Measurements from ENCODE around the gene RAB5B.

Gene RAB5B

DNA sequence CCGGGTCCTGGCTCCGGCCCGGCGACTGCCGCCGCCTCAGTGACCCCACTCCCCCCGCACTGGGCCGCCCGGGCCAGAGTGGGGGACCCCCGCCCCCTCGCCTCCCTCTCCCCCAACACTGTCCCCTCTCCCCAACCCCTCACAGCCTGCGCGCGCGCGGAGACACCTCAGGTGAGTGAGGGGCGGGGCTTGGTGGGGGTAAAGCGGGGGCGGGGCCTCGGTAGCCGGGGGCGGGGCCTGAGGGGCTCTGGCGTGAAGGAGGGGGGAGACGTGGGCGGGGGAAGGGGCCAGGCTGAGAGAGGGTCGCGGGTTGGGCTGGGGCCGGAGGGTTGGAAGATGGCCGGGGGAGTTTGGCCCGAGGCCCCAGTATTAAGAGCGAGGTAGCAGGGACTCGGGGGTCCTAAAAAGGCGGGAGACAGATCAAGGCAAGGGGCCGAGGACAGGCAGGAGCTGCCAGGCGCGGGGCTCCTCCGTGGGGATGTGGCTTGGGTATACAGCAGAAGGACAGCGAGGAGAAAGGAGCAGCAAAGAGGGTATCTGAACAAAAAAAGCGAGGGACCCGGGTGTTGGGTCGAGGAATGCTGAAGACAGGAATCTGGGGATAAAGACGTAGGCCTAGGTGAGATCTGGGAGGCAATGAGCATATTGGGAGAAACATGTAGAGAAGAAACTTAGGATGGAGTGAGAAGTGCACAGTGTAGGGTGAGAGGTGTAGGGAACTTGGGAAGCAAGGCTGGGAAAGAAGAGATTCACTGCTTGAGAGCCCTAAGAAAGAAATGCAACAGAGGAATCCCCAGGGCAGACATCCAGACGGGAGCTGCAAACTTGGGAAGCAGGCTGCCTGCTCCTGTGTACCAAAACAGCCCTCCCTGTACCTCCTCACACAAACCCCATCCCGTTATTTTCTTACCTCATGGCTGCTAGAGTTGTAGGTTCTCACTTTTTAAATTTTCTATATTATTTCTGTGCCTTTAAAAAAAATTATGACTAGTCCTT, 34.0 kb downstream of the RAB5B start (continued):
- TF ChIP-seq, protein P1, sequence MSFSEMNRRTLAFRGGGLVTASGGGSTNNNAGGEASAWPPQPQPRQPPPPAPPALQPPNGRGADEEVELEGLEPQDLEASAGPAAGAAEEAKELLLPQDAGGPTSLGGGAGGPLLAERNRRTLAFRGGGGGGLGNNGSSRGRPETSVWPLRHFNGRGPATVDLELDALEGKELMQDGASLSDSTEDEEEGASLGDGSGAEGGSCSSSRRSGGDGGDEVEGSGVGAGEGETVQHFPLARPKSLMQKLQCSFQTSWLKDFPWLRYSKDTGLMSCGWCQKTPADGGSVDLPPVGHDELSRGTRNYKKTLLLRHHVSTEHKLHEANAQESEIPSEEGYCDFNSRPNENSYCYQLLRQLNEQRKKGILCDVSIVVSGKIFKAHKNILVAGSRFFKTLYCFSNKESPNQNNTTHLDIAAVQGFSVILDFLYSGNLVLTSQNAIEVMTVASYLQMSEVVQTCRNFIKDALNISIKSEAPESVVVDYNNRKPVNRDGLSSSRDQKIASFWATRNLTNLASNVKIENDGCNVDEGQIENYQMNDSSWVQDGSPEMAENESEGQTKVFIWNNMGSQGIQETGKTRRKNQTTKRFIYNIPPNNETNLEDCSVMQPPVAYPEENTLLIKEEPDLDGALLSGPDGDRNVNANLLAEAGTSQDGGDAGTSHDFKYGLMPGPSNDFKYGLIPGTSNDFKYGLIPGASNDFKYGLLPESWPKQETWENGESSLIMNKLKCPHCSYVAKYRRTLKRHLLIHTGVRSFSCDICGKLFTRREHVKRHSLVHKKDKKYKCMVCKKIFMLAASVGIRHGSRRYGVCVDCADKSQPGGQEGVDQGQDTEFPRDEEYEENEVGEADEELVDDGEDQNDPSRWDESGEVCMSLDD (tag by site-specific recombination; IDR thresholded peaks at IDR 0.05) = 0 out of 2 replicates have a peak, but pooled peaks have one; percentile 26
- TF ChIP-seq, protein P2, sequence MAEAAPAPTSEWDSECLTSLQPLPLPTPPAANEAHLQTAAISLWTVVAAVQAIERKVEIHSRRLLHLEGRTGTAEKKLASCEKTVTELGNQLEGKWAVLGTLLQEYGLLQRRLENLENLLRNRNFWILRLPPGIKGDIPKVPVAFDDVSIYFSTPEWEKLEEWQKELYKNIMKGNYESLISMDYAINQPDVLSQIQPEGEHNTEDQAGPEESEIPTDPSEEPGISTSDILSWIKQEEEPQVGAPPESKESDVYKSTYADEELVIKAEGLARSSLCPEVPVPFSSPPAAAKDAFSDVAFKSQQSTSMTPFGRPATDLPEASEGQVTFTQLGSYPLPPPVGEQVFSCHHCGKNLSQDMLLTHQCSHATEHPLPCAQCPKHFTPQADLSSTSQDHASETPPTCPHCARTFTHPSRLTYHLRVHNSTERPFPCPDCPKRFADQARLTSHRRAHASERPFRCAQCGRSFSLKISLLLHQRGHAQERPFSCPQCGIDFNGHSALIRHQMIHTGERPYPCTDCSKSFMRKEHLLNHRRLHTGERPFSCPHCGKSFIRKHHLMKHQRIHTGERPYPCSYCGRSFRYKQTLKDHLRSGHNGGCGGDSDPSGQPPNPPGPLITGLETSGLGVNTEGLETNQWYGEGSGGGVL (tag by site-specific recombination; IDR thresholded peaks at IDR 0.05) = peak; percentile 98; the same call in 1 of the 2 replicates
- no peak for TF ChIP-seq OSR2 (tag by site-specific recombination; IDR thresholded peaks at IDR 0.05)

DNA sequence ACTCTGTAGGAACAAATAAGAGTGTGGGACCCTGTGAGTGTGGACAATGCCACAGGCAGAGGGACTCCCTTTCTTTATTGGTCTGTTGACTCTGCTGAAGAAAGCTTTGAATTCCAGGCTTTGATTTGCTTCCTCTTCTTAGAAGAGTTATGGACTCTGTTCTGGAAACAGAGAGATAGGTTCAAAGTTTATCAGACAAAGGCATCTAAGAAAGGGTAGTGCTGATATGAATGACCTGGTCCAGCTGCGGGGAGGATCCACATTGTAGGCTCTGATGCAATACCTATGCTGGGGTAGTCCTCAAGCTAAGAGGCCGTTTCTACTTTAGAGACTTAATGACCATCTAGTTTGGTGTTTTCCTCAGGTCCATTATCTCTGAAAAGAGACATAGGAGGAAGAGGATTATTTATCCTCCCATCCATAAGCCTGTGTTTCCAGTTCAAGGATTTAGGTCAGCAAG, 36.3 kb downstream of the RAB5B start:
- CTCF ChIA-PET = interaction anchor here (0.6 to 2.0 kb wide), 3 partner anchors 14 to 19 kb away, joined by 4 to 13 read pairs (median 7); partner anchors contain the start of gene SUOX
- TF ChIP-seq OVOL3 (tag by site-specific recombination; IDR thresholded peaks at IDR 0.05) (no peak), ZNF175 (tag by site-specific recombination; IDR thresholded peaks at IDR 0.05) (no peak), ZNF121 (tag by site-specific recombination; IDR thresholded peaks at IDR 0.05) (no peak), ZNF623 (tag by site-specific recombination; IDR thresholded peaks at IDR 0.05) (no peak), ZNF302 (tag by site-specific recombination; IDR thresholded peaks at IDR 0.05; ENCODE audit: low read depth) (no peak), ZNF707 (tag by site-specific recombination; IDR thresholded peaks at IDR 0.05) (no peak)
- H3K4me1 ChIP-seq (ENCODE audit: control insufficient read depth, insufficient read depth, low read length) = no peaks in the 10 kb centered on the region; the same call in 1 of the 2 replicates
- H3K9me3 ChIP-seq (ENCODE audit: control insufficient read depth, insufficient read depth, low read depth, low read length) = no peaks in the 10 kb centered on the region
- peaks cover 0 to under 1% of the 10 kb centered on the region in 2 experiments; a peak in 2 of 3 replicates for H3K36me3 ChIP-seq (ENCODE audit: control insufficient read depth in 2 of 2, insufficient read depth in 1 of 2, low read length in 2 of 2)
- no peak overlapping the region for H3K4me3 ChIP-seq (ENCODE audit: low read depth, low read length)
- no peak overlapping the region for H3K27ac ChIP-seq (ENCODE audit: extremely low read depth, low read depth, low read length)
- POLR2A ChIA-PET = interaction anchor here (1.6 kb wide), 1 partner anchor 13 kb away, joined by 6 read pairs; the partner anchor contains the start of gene SUOX

DNA sequence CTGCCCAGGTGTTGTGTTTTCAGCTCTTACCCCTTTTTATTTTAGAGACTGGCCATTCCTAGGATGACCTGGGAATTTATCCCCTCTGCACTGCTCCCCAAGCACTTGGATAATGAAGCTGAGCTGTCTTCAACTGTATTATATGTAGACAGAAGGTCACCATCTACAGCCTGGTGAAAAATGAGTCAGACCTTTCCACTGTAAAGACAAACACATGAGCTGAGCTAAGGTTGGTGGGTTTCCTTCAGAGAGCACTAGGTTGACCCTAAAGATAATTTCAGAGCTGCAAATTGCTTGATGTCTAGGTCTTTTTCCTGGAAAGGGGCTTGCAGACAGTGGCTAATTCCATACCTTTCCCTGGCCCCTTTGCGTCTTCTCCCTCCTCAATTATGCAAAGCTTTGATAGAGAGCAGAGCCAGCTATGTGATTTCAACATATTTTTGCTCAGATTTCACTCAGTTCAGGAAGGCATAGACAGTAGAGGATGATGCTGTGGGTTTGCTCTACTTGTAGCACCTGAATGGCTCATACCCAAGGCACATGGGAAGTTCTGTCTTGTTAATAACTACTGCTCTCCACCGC, 37.7 kb downstream of the RAB5B start:
- H3K4me1 ChIP-seq (ENCODE audit: control insufficient read depth, insufficient read depth, low read length) = no peaks in the 10 kb centered on the region; the same call in 1 of the 2 replicates
- no peak for TF ChIP-seq ZNF121 (tag by site-specific recombination; IDR thresholded peaks at IDR 0.05)
- TF ChIP-seq, protein P3, sequence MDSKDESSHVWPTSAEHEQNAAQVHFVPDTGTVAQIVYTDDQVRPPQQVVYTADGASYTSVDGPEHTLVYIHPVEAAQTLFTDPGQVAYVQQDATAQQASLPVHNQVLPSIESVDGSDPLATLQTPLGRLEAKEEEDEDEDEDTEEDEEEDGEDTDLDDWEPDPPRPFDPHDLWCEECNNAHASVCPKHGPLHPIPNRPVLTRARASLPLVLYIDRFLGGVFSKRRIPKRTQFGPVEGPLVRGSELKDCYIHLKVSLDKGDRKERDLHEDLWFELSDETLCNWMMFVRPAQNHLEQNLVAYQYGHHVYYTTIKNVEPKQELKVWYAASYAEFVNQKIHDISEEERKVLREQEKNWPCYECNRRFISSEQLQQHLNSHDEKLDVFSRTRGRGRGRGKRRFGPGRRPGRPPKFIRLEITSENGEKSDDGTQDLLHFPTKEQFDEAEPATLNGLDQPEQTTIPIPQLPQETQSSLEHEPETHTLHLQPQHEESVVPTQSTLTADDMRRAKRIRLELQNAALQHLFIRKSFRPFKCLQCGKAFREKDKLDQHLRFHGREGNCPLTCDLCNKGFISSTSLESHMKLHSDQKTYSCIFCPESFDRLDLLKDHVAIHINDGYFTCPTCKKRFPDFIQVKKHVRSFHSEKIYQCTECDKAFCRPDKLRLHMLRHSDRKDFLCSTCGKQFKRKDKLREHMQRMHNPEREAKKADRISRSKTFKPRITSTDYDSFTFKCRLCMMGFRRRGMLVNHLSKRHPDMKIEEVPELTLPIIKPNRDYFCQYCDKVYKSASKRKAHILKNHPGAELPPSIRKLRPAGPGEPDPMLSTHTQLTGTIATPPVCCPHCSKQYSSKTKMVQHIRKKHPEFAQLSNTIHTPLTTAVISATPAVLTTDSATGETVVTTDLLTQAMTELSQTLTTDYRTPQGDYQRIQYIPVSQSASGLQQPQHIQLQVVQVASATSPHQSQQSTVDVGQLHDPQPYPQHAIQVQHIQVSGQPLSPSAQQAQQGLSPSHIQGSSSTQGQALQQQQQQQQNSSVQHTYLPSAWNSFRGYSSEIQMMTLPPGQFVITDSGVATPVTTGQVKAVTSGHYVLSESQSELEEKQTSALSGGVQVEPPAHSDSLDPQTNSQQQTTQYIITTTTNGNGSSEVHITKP (tag by site-specific recombination; IDR thresholded peaks at IDR 0.05) = no peak
- TF ChIP-seq ZNF19 (tag by site-specific recombination; IDR thresholded peaks at IDR 0.05; ENCODE audit: low read depth) = no peak
- no peak for TF ChIP-seq ZNF514 (tag by site-specific recombination; IDR thresholded peaks at IDR 0.05)
- TF ChIP-seq, protein P4, sequence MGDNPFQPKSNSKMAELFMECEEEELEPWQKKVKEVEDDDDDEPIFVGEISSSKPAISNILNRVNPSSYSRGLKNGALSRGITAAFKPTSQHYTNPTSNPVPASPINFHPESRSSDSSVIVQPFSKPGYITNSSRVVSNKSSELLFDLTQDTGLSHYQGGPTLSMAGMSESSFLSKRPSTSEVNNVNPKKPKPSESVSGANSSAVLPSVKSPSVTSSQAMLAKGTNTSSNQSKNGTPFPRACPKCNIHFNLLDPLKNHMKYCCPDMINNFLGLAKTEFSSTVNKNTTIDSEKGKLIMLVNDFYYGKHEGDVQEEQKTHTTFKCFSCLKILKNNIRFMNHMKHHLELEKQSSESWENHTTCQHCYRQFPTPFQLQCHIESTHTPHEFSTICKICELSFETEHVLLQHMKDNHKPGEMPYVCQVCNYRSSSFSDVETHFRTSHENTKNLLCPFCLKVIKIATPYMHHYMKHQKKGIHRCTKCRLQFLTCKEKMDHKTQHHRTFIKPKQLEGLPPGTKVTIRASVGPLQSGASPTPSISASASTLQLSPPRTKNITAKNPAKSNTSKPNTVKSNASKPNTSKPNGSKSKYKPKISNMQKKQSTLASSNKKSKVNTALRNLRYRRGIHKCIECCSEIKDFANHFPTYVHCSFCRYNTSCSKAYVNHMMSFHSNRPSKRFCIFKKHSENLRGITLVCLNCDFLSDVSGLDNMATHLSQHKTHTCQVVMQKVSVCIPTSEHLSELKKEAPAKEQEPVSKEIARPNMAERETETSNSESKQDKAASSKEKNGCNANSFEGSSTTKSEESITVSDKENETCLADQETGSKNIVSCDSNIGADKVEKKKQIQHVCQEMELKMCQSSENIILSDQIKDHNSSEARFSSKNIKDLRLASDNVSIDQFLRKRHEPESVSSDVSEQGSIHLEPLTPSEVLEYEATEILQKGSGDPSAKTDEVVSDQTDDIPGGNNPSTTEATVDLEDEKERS (tag by site-specific recombination; IDR thresholded peaks at IDR 0.05) = no peak
- TF ChIP-seq ZNF654 (tag by site-specific recombination; IDR thresholded peaks at IDR 0.05; ENCODE audit: low read depth) = no peak
- no peak for TF ChIP-seq ZNF701 (tag by site-specific recombination; IDR thresholded peaks at IDR 0.05)
- no peak for TF ChIP-seq YY1 (tag by site-specific recombination; IDR thresholded peaks at IDR 0.05)
- TF ChIP-seq OSR2 (tag by site-specific recombination; IDR thresholded peaks at IDR 0.05) = no peak
- TF ChIP-seq ZNF292 (tag by site-specific recombination; IDR thresholded peaks at IDR 0.05; ENCODE audit: borderline replicate concordance, low read depth) = no peak
- no peak for TF ChIP-seq ZNF777 (tag by site-specific recombination; IDR thresholded peaks at IDR 0.05; ENCODE audit: borderline replicate concordance)

More for the DNA sequence above, 37.7 kb downstream of the RAB5B start:
- H3K4me3 ChIP-seq (ENCODE audit: low read depth, low read length) = no peak overlapping the region
- ChIA-PET CTCF (interaction anchor here (0.5 to 1.1 kb wide), 3 partner anchors 18 to 562 kb away, joined by 3 read pairs; no protein-coding TSS in a partner anchor), POLR2A (interaction anchor here (0.6 kb wide), 1 partner anchor 194 kb away, joined by 3 read pairs; the partner anchor contains the start of genes ORMDL2 and SARNP)
- H3K36me3 ChIP-seq (ENCODE audit: control insufficient read depth in 2 of 2, insufficient read depth in 1 of 2, low read length in 2 of 2) = no peaks in the 10 kb centered on the region
- H3K27ac ChIP-seq (ENCODE audit: extremely low read depth, low read depth, low read length) = no peak overlapping the region
- H3K9me3 ChIP-seq (ENCODE audit: control insufficient read depth, insufficient read depth, low read depth, low read length) = no peaks in the 10 kb centered on the region
